Hepatocyte (in vitro differentiated cells): ENCODE measurements around the gene SPECC1L.
"Not testable (repeated sequence)": the region's sequence is repeated elsewhere in the genome, so short reads cannot be mapped to it uniquely, and the experiment has no call there.

Source experiments
- CTCF ChIP-seq: fragments of 200-600 bp; sonication (generic); IDR thresholded peaks from 2 replicates; pipeline ENCODE4 v1.5.1; 2016; ENCODE audit warnings: antibody characterized with exemption, mild to moderate bottlenecking; ENCODE audit not compliant: poor library complexity
- EZH2 ChIP-seq: fragments of 200-600 bp; sonication (generic); IDR thresholded peaks from 2 replicates; pipeline ENCODE4 v1.6.1; 2016; ENCODE audit warnings: antibody characterized with exemption, mild to moderate bottlenecking, borderline replicate concordance
- EZH2phosphoT487 ChIP-seq: fragments of 200-600 bp; sonication (generic); IDR thresholded peaks from one replicate; pipeline ENCODE4 v1.6.1; 2018; ENCODE audit warnings: antibody characterized with exemption, mild to moderate bottlenecking, low read depth, moderate library complexity; ENCODE audit not compliant: unreplicated experiment, severe bottlenecking

- not testable (repeated sequence) for TF ChIP-seq CTCF, EZH2phosphoT487, EZH2
Observed at GRCh38 chr22:24256136-24256535, 14.5 kb upstream of the SPECC1L start.
